ENCODE data around the gene AP3S1. TPM values are rescaled to one million over a fixed set of nuclear protein-coding genes. Genes with fewer than 3 reads are reported as not detected.

AP3S1 gene
- total RNA-seq, 1 experiment from 2014 or later, result 60.8 TPM

DNA sequence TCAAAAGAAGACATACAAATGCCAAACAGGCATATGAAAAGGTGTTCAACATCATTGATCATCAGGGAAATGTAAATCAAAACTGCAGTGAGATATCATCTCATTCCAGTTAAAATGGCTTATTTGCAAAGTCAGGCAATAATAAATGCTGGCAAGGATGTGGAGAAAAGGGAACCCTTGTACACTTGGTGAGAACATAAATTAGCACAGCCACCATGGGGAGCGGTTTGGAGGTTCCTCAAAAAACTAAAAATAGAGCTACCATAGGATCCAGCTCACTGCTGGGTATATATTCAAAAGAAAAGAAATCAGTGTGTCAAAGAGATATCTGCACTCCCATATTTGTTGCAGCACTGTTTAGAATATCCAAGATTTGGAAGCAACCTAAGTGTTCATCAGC lies 50.3 kb downstream of the AP3S1 start:
- CTCF ChIA-PET, result no interaction called here
- POLR2A ChIA-PET, result no interaction called here
- Mint-ChIP-seq H3K27me3 (ENCODE audit: low read depth) (no peaks in the 10 kb centered on the region), H3K4me1 (no peaks in the 10 kb centered on the region), H3K9me3 (no peaks in the 10 kb centered on the region), H3K27ac (no peak overlapping the region), H3K4me3 (no peak overlapping the region), H3K36me3 (no peaks in the 10 kb centered on the region)
- ATAC-seq, result no peak
- TF ChIP-seq, protein P1, sequence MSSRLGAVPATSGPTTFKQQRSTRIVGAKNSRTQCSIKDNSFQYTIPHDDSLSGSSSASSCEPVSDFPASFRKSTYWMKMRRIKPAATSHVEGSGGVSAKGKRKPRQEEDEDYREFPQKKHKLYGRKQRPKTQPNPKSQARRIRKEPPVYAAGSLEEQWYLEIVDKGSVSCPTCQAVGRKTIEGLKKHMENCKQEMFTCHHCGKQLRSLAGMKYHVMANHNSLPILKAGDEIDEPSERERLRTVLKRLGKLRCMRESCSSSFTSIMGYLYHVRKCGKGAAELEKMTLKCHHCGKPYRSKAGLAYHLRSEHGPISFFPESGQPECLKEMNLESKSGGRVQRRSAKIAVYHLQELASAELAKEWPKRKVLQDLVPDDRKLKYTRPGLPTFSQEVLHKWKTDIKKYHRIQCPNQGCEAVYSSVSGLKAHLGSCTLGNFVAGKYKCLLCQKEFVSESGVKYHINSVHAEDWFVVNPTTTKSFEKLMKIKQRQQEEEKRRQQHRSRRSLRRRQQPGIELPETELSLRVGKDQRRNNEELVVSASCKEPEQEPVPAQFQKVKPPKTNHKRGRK (CRISPR knock-in tag; IDR thresholded peaks at IDR 0.05; ENCODE audit: borderline replicate concordance), result no peak
- TF ChIP-seq FOXP1 (CRISPR knock-in tag; IDR thresholded peaks at IDR 0.05; ENCODE audit: borderline replicate concordance), result no peak
- no peak for TF ChIP-seq RELA (CRISPR knock-in tag; IDR thresholded peaks at IDR 0.05; ENCODE audit: borderline replicate concordance)
- no peak for TF ChIP-seq ZNF423 (CRISPR knock-in tag; IDR thresholded peaks at IDR 0.05)
- no peak for TF ChIP-seq MYBL2 (CRISPR knock-in tag; IDR thresholded peaks at IDR 0.05)
- DNase-seq (ENCODE audit: low spot score), result no peak

DNA sequence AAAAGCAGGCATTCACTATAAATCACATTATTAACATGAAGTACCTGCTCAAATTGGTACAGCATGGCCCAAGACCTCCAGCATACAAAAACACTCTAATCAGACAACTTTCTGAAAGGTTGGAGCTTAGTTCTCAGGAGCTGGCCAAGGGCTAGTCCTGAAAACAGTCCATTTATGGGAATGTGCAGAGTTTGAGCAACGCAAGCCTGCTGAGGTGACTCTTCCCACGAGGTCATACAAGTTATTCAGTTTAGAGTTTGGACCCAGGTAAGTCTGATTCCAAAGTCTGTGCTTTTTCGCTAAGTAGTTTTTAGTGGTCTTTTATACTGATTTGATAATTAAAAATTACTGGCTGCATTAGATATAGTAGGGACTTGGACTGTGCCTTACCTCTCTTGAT lies 52.6 kb downstream of the AP3S1 start:
- Mint-ChIP-seq H3K27me3 (ENCODE audit: low read depth) (no peaks in the 10 kb centered on the region), H3K4me1 (no peaks in the 10 kb centered on the region), H3K9me3 (no peaks in the 10 kb centered on the region), H3K36me3 (peaks cover 3% of the 10 kb centered on the region; the same call in 1 of the 2 replicates), H3K4me3 (no peak overlapping the region), H3K27ac (no peak overlapping the region)
- TF ChIP-seq, protein P2, sequence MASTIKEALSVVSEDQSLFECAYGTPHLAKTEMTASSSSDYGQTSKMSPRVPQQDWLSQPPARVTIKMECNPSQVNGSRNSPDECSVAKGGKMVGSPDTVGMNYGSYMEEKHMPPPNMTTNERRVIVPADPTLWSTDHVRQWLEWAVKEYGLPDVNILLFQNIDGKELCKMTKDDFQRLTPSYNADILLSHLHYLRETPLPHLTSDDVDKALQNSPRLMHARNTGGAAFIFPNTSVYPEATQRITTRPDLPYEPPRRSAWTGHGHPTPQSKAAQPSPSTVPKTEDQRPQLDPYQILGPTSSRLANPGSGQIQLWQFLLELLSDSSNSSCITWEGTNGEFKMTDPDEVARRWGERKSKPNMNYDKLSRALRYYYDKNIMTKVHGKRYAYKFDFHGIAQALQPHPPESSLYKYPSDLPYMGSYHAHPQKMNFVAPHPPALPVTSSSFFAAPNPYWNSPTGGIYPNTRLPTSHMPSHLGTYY (CRISPR knock-in tag; IDR thresholded peaks at IDR 0.05), result no peak
- ATAC-seq (no peak), DNase-seq (ENCODE audit: low spot score) (no peak)
- ChIA-PET POLR2A (no interaction called here), CTCF (no interaction called here)

DNA sequence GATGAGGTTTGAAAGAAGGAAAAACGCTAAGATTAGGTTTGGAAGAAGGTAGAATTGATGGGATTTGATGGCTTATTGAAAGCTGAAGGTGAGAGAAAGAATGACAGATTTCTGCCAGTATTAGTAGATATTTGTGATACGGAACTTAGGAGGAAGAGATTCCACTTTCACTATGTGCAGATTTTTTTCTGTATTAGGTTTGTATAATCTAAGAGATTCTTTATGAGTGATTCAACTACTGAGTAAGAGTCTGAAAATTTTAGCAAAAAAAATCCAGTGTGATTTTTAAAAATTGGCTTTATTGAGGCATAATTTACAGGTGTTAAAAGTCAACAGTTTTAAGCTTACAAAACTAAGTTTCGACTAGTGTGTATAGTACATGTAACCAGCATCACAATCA lies 54.1 kb downstream of the AP3S1 start:
- Mint-ChIP-seq H3K9me3 (no peaks in the 10 kb centered on the region), H3K27ac (no peak overlapping the region), H3K4me3 (no peak overlapping the region), H3K4me1 (no peaks in the 10 kb centered on the region), H3K36me3 (peaks cover 3% of the 10 kb centered on the region; the same call in 1 of the 2 replicates), H3K27me3 (ENCODE audit: low read depth) (no peaks in the 10 kb centered on the region)
- no peak for ATAC-seq
- DNase-seq (ENCODE audit: low spot score), result no peak
- ChIA-PET POLR2A (no interaction called here), CTCF (no interaction called here)
- no peak for TF ChIP-seq OVOL2 (CRISPR knock-in tag; IDR thresholded peaks at IDR 0.05; ENCODE audit: borderline replicate concordance)
- TF ChIP-seq ZNF219 (CRISPR knock-in tag; IDR thresholded peaks at IDR 0.05; ENCODE audit: borderline replicate concordance), result no peak
- TF ChIP-seq, protein P3, sequence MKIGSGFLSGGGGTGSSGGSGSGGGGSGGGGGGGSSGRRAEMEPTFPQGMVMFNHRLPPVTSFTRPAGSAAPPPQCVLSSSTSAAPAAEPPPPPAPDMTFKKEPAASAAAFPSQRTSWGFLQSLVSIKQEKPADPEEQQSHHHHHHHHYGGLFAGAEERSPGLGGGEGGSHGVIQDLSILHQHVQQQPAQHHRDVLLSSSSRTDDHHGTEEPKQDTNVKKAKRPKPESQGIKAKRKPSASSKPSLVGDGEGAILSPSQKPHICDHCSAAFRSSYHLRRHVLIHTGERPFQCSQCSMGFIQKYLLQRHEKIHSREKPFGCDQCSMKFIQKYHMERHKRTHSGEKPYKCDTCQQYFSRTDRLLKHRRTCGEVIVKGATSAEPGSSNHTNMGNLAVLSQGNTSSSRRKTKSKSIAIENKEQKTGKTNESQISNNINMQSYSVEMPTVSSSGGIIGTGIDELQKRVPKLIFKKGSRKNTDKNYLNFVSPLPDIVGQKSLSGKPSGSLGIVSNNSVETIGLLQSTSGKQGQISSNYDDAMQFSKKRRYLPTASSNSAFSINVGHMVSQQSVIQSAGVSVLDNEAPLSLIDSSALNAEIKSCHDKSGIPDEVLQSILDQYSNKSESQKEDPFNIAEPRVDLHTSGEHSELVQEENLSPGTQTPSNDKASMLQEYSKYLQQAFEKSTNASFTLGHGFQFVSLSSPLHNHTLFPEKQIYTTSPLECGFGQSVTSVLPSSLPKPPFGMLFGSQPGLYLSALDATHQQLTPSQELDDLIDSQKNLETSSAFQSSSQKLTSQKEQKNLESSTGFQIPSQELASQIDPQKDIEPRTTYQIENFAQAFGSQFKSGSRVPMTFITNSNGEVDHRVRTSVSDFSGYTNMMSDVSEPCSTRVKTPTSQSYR (CRISPR knock-in tag; IDR thresholded peaks at IDR 0.05), result no peak
- TF ChIP-seq ZNF263 (CRISPR knock-in tag; IDR thresholded peaks at IDR 0.05; ENCODE audit: low read depth), result no peak
- TF ChIP-seq KAT7 (CRISPR knock-in tag; IDR thresholded peaks at IDR 0.05; ENCODE audit: borderline replicate concordance), result no peak
- TF ChIP-seq, protein P4, sequence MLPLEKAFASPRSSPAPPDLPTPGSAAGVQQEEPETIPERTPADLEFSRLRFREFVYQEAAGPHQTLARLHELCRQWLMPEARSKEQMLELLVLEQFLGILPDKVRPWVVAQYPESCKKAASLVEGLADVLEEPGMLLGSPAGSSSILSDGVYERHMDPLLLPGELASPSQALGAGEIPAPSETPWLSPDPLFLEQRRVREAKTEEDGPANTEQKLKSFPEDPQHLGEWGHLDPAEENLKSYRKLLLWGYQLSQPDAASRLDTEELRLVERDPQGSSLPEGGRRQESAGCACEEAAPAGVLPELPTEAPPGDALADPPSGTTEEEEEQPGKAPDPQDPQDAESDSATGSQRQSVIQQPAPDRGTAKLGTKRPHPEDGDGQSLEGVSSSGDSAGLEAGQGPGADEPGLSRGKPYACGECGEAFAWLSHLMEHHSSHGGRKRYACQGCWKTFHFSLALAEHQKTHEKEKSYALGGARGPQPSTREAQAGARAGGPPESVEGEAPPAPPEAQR (CRISPR knock-in tag; IDR thresholded peaks at IDR 0.05), result no peak
- TF ChIP-seq, protein P5, sequence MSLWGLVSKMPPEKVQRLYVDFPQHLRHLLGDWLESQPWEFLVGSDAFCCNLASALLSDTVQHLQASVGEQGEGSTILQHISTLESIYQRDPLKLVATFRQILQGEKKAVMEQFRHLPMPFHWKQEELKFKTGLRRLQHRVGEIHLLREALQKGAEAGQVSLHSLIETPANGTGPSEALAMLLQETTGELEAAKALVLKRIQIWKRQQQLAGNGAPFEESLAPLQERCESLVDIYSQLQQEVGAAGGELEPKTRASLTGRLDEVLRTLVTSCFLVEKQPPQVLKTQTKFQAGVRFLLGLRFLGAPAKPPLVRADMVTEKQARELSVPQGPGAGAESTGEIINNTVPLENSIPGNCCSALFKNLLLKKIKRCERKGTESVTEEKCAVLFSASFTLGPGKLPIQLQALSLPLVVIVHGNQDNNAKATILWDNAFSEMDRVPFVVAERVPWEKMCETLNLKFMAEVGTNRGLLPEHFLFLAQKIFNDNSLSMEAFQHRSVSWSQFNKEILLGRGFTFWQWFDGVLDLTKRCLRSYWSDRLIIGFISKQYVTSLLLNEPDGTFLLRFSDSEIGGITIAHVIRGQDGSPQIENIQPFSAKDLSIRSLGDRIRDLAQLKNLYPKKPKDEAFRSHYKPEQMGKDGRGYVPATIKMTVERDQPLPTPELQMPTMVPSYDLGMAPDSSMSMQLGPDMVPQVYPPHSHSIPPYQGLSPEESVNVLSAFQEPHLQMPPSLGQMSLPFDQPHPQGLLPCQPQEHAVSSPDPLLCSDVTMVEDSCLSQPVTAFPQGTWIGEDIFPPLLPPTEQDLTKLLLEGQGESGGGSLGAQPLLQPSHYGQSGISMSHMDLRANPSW (CRISPR knock-in tag; conservative IDR thresholded peaks at IDR 0.05; ENCODE audit: low read depth), result no peak
- TF ChIP-seq, protein P6, sequence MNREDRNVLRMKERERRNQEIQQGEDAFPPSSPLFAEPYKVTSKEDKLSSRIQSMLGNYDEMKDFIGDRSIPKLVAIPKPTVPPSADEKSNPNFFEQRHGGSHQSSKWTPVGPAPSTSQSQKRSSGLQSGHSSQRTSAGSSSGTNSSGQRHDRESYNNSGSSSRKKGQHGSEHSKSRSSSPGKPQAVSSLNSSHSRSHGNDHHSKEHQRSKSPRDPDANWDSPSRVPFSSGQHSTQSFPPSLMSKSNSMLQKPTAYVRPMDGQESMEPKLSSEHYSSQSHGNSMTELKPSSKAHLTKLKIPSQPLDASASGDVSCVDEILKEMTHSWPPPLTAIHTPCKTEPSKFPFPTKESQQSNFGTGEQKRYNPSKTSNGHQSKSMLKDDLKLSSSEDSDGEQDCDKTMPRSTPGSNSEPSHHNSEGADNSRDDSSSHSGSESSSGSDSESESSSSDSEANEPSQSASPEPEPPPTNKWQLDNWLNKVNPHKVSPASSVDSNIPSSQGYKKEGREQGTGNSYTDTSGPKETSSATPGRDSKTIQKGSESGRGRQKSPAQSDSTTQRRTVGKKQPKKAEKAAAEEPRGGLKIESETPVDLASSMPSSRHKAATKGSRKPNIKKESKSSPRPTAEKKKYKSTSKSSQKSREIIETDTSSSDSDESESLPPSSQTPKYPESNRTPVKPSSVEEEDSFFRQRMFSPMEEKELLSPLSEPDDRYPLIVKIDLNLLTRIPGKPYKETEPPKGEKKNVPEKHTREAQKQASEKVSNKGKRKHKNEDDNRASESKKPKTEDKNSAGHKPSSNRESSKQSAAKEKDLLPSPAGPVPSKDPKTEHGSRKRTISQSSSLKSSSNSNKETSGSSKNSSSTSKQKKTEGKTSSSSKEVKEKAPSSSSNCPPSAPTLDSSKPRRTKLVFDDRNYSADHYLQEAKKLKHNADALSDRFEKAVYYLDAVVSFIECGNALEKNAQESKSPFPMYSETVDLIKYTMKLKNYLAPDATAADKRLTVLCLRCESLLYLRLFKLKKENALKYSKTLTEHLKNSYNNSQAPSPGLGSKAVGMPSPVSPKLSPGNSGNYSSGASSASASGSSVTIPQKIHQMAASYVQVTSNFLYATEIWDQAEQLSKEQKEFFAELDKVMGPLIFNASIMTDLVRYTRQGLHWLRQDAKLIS (CRISPR knock-in tag; IDR thresholded peaks at IDR 0.05; ENCODE audit: borderline replicate concordance), result no peak
- TF ChIP-seq PRRX2 (CRISPR knock-in tag; IDR thresholded peaks at IDR 0.05), result no peak
- TF ChIP-seq ZNF671 (CRISPR knock-in tag; IDR thresholded peaks at IDR 0.05), result no peak
- TF ChIP-seq ZNF232 (CRISPR knock-in tag; IDR thresholded peaks at IDR 0.05), result no peak
- no peak for TF ChIP-seq SMAD3 (CRISPR knock-in tag; IDR thresholded peaks at IDR 0.05; ENCODE audit: borderline replicate concordance)
- no peak for TF ChIP-seq CBFB (CRISPR knock-in tag; IDR thresholded peaks at IDR 0.05; ENCODE audit: low read depth)

Measured in WTC11 (cell line).